Esophagus muscularis mucosa (tissue), 3 donors: Measurements from ENCODE around the gene COMTD1.
"Not testable (repeated sequence)": the region's sequence is repeated elsewhere in the genome, so short reads cannot be mapped to it uniquely, and the experiment has no call there.

ENCODE experiments used
- CTCF ChIP-seq, 3 experiments: fragments of 200-600 bp in 2 of 3; fragments of 450-650 bp in 1 of 3; sonication (generic) in 2 of 3; IDR thresholded peaks; one replicate each; pipeline ENCODE4 v1.5.1; 2017 to 2019; ENCODE audit warnings: antibody characterized with exemption in 3 of 3, mild to moderate bottlenecking in 2 of 3, moderate library complexity in 1 of 3
- POLR2A ChIP-seq: fragments of 450-650 bp; IDR thresholded peaks from one replicate; pipeline ENCODE4 v1.6.1; 2017; ENCODE audit warnings: antibody characterized with exemption, moderate library complexity, mild to moderate bottlenecking, low read depth
- POLR2AphosphoS5 ChIP-seq, 2 donors: sonication (generic); formaldehyde crosslinking; IDR thresholded peaks; one replicate each; pipeline ENCODE4 v1.6.1; 2017; ENCODE audit warnings: antibody characterized with exemption in 2 of 2

- TF ChIP-seq POLR2A; POLR2AphosphoS5 (IDR thresholded peaks at IDR 0.05); CTCF (IDR thresholded peaks at IDR 0.05): not testable (repeated sequence)
Measured at GRCh38 chr10:75206638-75207037, 29.1 kb downstream of the COMTD1 start.
